CD4-positive, alpha-beta T cell treated with Interleukin-17A for 4 hours (primary cell): ENCODE results near the gene ABCC8.
A peak's percentile ranks its signal among the peaks of the same experiment; 100 is the strongest.

Source experiments
- DNase-seq: peaks from one replicate; pipeline ENCODE4 v3.0.0-alpha.2; 2020; ENCODE audit warnings: mixed read lengths

ABCC8 gene

GRCh38 chr11:17401841-17402240 lies 74.8 kb downstream of the ABCC8 start:
- no peak for DNase-seq

GRCh38 chr11:17401316-17401715 lies 75.3 kb downstream of the ABCC8 start:
- no peak for DNase-seq

- DNase-seq, result no peak
These were observed 76.4 kb downstream of the ABCC8 start for GRCh38 chr11:17400048-17400775.

- no peak for DNase-seq
These were observed 77.4 kb downstream of the ABCC8 start for GRCh38 chr11:17399236-17399635.

GRCh38 chr11:17397311-17398002 lies 79.2 kb downstream of the ABCC8 start:
- no peak for DNase-seq

- DNase-seq, result no peak
These were observed 79.9 kb downstream of the ABCC8 start for GRCh38 chr11:17396598-17397310.

GRCh38 chr11:17395978-17396377 lies 80.7 kb downstream of the ABCC8 start:
- no peak for DNase-seq

- DNase-seq, result no peak
These were observed 81.1 kb downstream of the ABCC8 start for GRCh38 chr11:17395554-17395961.

- DNase-seq, result no peak
These were observed 81.8 kb downstream of the ABCC8 start for GRCh38 chr11:17394743-17395390.

- no peak for DNase-seq
These were observed 83.2 kb downstream of the ABCC8 start for GRCh38 chr11:17393472-17393871.

GRCh38 chr11:17392872-17393271 lies 83.8 kb downstream of the ABCC8 start:
- no peak for DNase-seq

GRCh38 chr11:17391493-17392355 lies 84.9 kb downstream of the ABCC8 start:
- DNase-seq, result no peak

- no peak for DNase-seq
These were observed 86.5 kb downstream of the ABCC8 start for GRCh38 chr11:17389957-17390649.

GRCh38 chr11:17389211-17389956 lies 87.3 kb downstream of the ABCC8 start:
- DNase-seq, result peak; percentile 89

GRCh38 chr11:17388609-17389210 lies 87.9 kb downstream of the ABCC8 start, which contains the start of gene KCNJ11:
KCNJ11 (minus strand) TSS chr11:17388659; CDS start chr11:17388091, 568 bp downstream.
- DNase-seq, result no peak

GRCh38 chr11:17387811-17388210 lies 88.8 kb downstream of the ABCC8 start:
- no peak for DNase-seq

GRCh38 chr11:17387254-17387653 lies 89.4 kb downstream of the ABCC8 start:
- no peak for DNase-seq

- DNase-seq, result peak; percentile 44
These were observed 90.1 kb downstream of the ABCC8 start for GRCh38 chr11:17386331-17387084.

- DNase-seq, result no peak
These were observed 90.7 kb downstream of the ABCC8 start for GRCh38 chr11:17385926-17386325.

GRCh38 chr11:17385492-17385891 lies 91.2 kb downstream of the ABCC8 start:
- DNase-seq, result no peak
